PC-9 (cell line): ENCODE results near the gene DPYSL5.

Experiments
- CTCF ChIP-seq: fragments of 200-600 bp; sonication (generic); conservative IDR thresholded peaks from 2 replicates; pipeline ENCODE4 v1.6.1; 2017; ENCODE audit warnings: mixed run types, antibody characterized with exemption, mild to moderate bottlenecking, moderate library complexity
- EZH2 ChIP-seq: fragments of 200-600 bp; sonication (generic); IDR thresholded peaks from 2 replicates; pipeline ENCODE4 v1.8.0; 2017; ENCODE audit warnings: antibody characterized with exemption, low read depth

DNA sequence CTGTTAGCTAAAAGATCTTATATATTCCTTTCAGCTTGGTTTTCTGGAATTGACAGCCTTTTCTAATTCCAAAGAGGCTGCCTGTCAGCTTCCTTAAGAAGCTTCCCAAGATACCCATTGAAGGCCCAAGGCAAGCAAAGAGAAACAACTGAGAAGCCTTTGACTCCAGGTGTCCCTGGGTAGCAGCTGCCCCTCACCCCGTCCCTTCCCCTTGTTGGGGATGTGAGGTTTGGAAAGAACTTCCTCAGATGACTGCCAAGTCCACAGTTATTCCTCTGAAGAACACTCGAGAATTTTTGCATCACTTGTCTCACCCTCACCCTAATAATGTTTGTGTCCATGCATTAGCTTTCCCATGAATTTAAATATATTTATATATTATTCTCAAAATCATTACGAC is 135.8 kb downstream of the DPYSL5 start:
- TF ChIP-seq CTCF (no peak), EZH2 (no peak)
